HepG2 (cell line): ENCODE results near the gene CCL27. TPM values are rescaled to one million over a fixed set of nuclear protein-coding genes. Genes with fewer than 3 reads are reported as not detected.

Experiments
- DRAP1 ChIP-seq: IDR thresholded peaks from 2 replicates; pipeline ENCODE4 v1.6.1; 2016; ENCODE audit warnings: missing genetic modification reagents, missing compliant biosample characterization
- KLF6 ChIP-seq: IDR thresholded peaks from 2 replicates; pipeline ENCODE4 v1.8.0; 2016; ENCODE audit warnings: missing biosample characterization, missing genetic modification reagents
- MLXIP ChIP-seq: sonication (generic); formaldehyde crosslinking; IDR thresholded peaks from 2 replicates; pipeline ENCODE4 v1.9.0; 2021; ENCODE audit warnings: missing genetic modification reagents, borderline replicate concordance
- NCOA5 ChIP-seq: sonication (generic); formaldehyde crosslinking; IDR thresholded peaks from 2 replicates; pipeline ENCODE4 v1.4.0; 2020; ENCODE audit warnings: missing genetic modification reagents
- NFAT5 ChIP-seq: sonication (generic); formaldehyde crosslinking; IDR thresholded peaks from 2 replicates; pipeline ENCODE4 v1.4.0; 2020; ENCODE audit warnings: missing genetic modification reagents
- PRDM4 ChIP-seq: sonication (generic); formaldehyde crosslinking; IDR thresholded peaks from 2 replicates; pipeline ENCODE4 v1.9.0; 2021; ENCODE audit warnings: missing genetic modification reagents, borderline replicate concordance
- REXO4 ChIP-seq: sonication (generic); formaldehyde crosslinking; IDR thresholded peaks from 2 replicates; pipeline ENCODE4 v1.8.0; 2022; ENCODE audit warnings: missing genetic modification reagents, mild to moderate bottlenecking, borderline replicate concordance
- SP4 ChIP-seq: sonication (generic); formaldehyde crosslinking; IDR thresholded peaks from 2 replicates; pipeline ENCODE4 v1.8.1; 2023; ENCODE audit warnings: mild to moderate bottlenecking, missing genetic modification reagents
- ZBTB39 ChIP-seq: sonication (generic); formaldehyde crosslinking; IDR thresholded peaks from 2 replicates; pipeline ENCODE4 v1.5.0; 2020; ENCODE audit warnings: missing genetic modification reagents
- ZC3H13 ChIP-seq: sonication (generic); formaldehyde crosslinking; IDR thresholded peaks from 2 replicates; pipeline ENCODE4 v1.8.1; 2023; ENCODE audit warnings: mild to moderate bottlenecking, missing genetic modification reagents, moderate library complexity
- ZNF280B ChIP-seq: sonication (generic); formaldehyde crosslinking; IDR thresholded peaks from 2 replicates; pipeline ENCODE4 v1.5.0; 2020; ENCODE audit warnings: missing genetic modification reagents, mild to moderate bottlenecking, borderline replicate concordance
- ZNF430 ChIP-seq: sonication (generic); formaldehyde crosslinking; IDR thresholded peaks from 2 replicates; pipeline ENCODE4 v1.9.0; 2021; ENCODE audit warnings: mild to moderate bottlenecking, missing genetic modification reagents
- ZNF672 ChIP-seq: sonication (generic); formaldehyde crosslinking; IDR thresholded peaks from 2 replicates; pipeline ENCODE4 v1.8.1; 2022; ENCODE audit warnings: missing genetic modification reagents
- polyA plus RNA-seq, 8 experiments: library from polyadenylated mRNA; depleted of rRNA in 3 of 8; stranded (reverse) in 7 of 8; unstranded in 1 of 8; fragments of >200 nt; fragmentation: Illumina TruSeq in 4 of 8; extraction: Trizol in 4 of 8; gene quantifications; 2 replicates each; pipeline versions ENCODE4 v1.2.1 to v1.2.3, GENCODE V29; 2011 to 2016; ENCODE audit warnings: low read depth in 4 of 8, missing spikeins in 1 of 8, mixed read lengths in 1 of 8; ENCODE audit not compliant: insufficient read depth in 1 of 8
- total RNA-seq, 5 experiments: library from RNA; depleted of rRNA; stranded (reverse); fragments of >200 nt; fragmentation: Illumina TruSeq; extraction: Trizol; gene quantifications; 2 replicates each; pipeline ENCODE4 v1.2.3, GENCODE V29; 2016; ENCODE audit warnings: low read depth in 1 of 5

The CCL27 gene
- total and polyA plus RNA-seq, 2 of the 13 experiments (the other 11 are each of a cell fraction or from before 2014, with no cell fraction given): not detected

GRCh38 chr9:34636791-34637355 is 25.6 kb downstream of the CCL27 start (continued):
- TF ChIP-seq NFAT5 (CRISPR knock-in tag): peak; percentile 69; the same call in 1 of the 2 replicates
- TF ChIP-seq ZBTB39 (CRISPR knock-in tag): no peak
- no peak for TF ChIP-seq MLXIP (CRISPR knock-in tag)
- TF ChIP-seq ZNF430 (CRISPR knock-in tag): no peak
- TF ChIP-seq ZNF672 (CRISPR knock-in tag): no peak
- TF ChIP-seq ZNF280B (CRISPR knock-in tag): peak; percentile 79
- TF ChIP-seq DRAP1 (CRISPR knock-in tag): no peak
- TF ChIP-seq SP4 (CRISPR knock-in tag): no peak
- TF ChIP-seq PRDM4 (CRISPR knock-in tag): no peak
- no peak for TF ChIP-seq NCOA5
- no peak for TF ChIP-seq ZC3H13 (CRISPR knock-in tag)
- no peak for TF ChIP-seq REXO4
- TF ChIP-seq KLF6: no peak
